UCSD-AML1 (cell line): ENCODE results near the gene CBR3.

Experiments used
- DNase-seq: peaks from one replicate; lab custom pipeline; 2025; ENCODE audit not compliant: unreplicated experiment; lab: John Stamatoyannopoulos, UW

CBR3 gene

GRCh38 chr21:36155603-36156338, 20.9 kb downstream of the CBR3 start:
- no peak for DNase-seq

GRCh38 chr21:36156339-36156814, 21.5 kb downstream of the CBR3 start:
- DNase-seq, result peak; percentile 100

GRCh38 chr21:36156815-36157670, 22.2 kb downstream of the CBR3 start, which contains the start of gene DOP1B:
DOP1B (plus strand) TSS chr21:36156824; CDS start chr21:36164734, 7,910 bp downstream.
- peak; percentile 57 for DNase-seq

- DNase-seq, result no peak
Observed at GRCh38 chr21:36159356-36159921, 24.6 kb downstream of the CBR3 start.

- DNase-seq, result no peak
Observed at GRCh38 chr21:36160850-36161178, 25.9 kb downstream of the CBR3 start.

- no peak for DNase-seq
Observed at GRCh38 chr21:36162631-36163030, 27.8 kb downstream of the CBR3 start.

GRCh38 chr21:36163750-36164741, 29.2 kb downstream of the CBR3 start:
- no peak for DNase-seq

- no peak for DNase-seq
Observed at GRCh38 chr21:36165356-36165755, 30.5 kb downstream of the CBR3 start.

- DNase-seq, result no peak
Observed at GRCh38 chr21:36166705-36167104, 31.8 kb downstream of the CBR3 start.

- DNase-seq, result no peak
Observed at GRCh38 chr21:36167541-36167940, 32.7 kb downstream of the CBR3 start.

- DNase-seq, result no peak
Observed at GRCh38 chr21:36169470-36170128, 34.7 kb downstream of the CBR3 start.

- DNase-seq, result no peak
Observed at GRCh38 chr21:36170823-36171222, 35.9 kb downstream of the CBR3 start.

- no peak for DNase-seq
Observed at GRCh38 chr21:36171336-36171735, 36.5 kb downstream of the CBR3 start.

GRCh38 chr21:36171741-36172331, 37.0 kb downstream of the CBR3 start:
- peak; percentile 36 for DNase-seq

- DNase-seq, result no peak
Observed at GRCh38 chr21:36174780-36175179, 39.9 kb downstream of the CBR3 start.

GRCh38 chr21:36175771-36176565, 41.1 kb downstream of the CBR3 start:
- no peak for DNase-seq

GRCh38 chr21:36178349-36178748, 43.5 kb downstream of the CBR3 start:
- DNase-seq, result no peak

- DNase-seq, result no peak
Observed at GRCh38 chr21:36179145-36179544, 44.3 kb downstream of the CBR3 start.

- no peak for DNase-seq
Observed at GRCh38 chr21:36180963-36181362, 46.1 kb downstream of the CBR3 start.
